HFFc6 (cell line): ENCODE data around the gene CYP26B1. TPM values are rescaled to one million over a fixed set of nuclear protein-coding genes. Genes with fewer than 3 reads are reported as not detected.
A peak's percentile ranks its signal among the peaks of the same experiment; 100 is the strongest.

Source experiments
- DNase-seq: peaks from one replicate; pipeline ENCODE4 v3.0.0-alpha.2; 2018
- H3K27ac Mint-ChIP-seq: 2 replicates; pipeline ENCODE4 v1.8.0; 2020; ENCODE audit warnings: mild to moderate bottlenecking, mixed read lengths
- H3K27me3 Mint-ChIP-seq: 2 replicates; pipeline ENCODE4 v1.8.0; 2021; ENCODE audit warnings: mild to moderate bottlenecking, moderate library complexity, mixed read lengths; ENCODE audit not compliant: insufficient read depth
- H3K36me3 Mint-ChIP-seq: 2 replicates; pipeline ENCODE4 v1.8.0; 2021; ENCODE audit warnings: low read depth, mixed read lengths
- H3K4me1 Mint-ChIP-seq: 2 replicates; pipeline ENCODE4 v1.8.0; 2020; ENCODE audit warnings: low read depth, mixed read lengths
- H3K4me3 Mint-ChIP-seq: 2 replicates; pipeline ENCODE4 v1.8.0; 2020; ENCODE audit warnings: mild to moderate bottlenecking, moderate library complexity, mixed read lengths
- H3K9me3 Mint-ChIP-seq: 2 replicates; pipeline ENCODE4 v1.8.0; 2020; ENCODE audit warnings: mild to moderate bottlenecking, mixed read lengths
- CTCF ChIP-seq: fragments of 200-600 bp; sonication (generic); IDR thresholded peaks from 2 replicates; pipeline ENCODE4 v1.5.0; 2021; ENCODE audit warnings: antibody characterized with exemption, mild to moderate bottlenecking
- total RNA-seq, 6 experiments: library from RNA; stranded (reverse); fragmentation: NEBNext Ultra II Directional; extraction: Animal tissue kit (Norgen Biotek cat#: 25700); gene quantifications; 2 replicates in 1 of 6; 3 replicates in 5 of 6; pipeline ENCODE4 v1.2.3, GENCODE V29; 2021

The CYP26B1 gene
- total RNA-seq, 6 experiments from 2014 or later, result 0.05 to 0.66 (median 0.14) TPM; not detected in 1

- Mint-ChIP-seq H3K27me3 (peaks cover 3% of the 10 kb centered on the region; the same call in 1 of the 2 replicates), H3K36me3 (no peaks in the 10 kb centered on the region), H3K27ac (peak overlapping the region; percentile 40; the same call in 1 of the 2 replicates), H3K9me3 (no peaks in the 10 kb centered on the region), H3K4me1 (peaks cover 23% of the 10 kb centered on the region), H3K4me3 (no peak overlapping the region; the same call in 1 of the 2 replicates)
- TF ChIP-seq CTCF, result no peak
- DNase-seq, result no peak
Measured at GRCh38 chr2:72165792-72166191, 18.1 kb upstream of the CYP26B1 start.

DNA sequence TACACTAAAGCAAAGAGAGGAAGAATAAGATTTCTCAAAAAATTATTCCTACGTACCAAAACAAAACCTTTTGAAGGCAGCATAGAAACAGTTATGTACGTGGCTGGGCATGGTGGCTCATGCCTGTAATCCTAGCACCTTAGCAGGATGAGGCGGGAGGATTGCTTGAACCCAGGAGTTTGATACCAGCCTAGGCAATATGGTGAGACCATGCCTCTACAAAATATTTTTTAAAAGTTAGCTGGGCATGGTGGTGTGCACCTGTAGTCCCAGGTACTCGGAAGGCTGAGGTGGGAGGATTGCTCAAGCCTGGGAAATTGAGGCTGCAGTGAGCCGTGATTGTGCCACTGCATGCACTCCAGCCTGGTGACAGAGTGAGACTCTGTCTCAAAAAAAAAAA, 14.9 kb upstream of the CYP26B1 start:
- Mint-ChIP-seq H3K9me3 (no peaks in the 10 kb centered on the region), H3K4me1 (peaks cover 22% of the 10 kb centered on the region), H3K27me3 (peaks cover 15% of the 10 kb centered on the region), H3K36me3 (no peaks in the 10 kb centered on the region), H3K4me3 (no peak overlapping the region), H3K27ac (no peak overlapping the region)
- no peak for TF ChIP-seq CTCF
- DNase-seq, result no peak

DNA sequence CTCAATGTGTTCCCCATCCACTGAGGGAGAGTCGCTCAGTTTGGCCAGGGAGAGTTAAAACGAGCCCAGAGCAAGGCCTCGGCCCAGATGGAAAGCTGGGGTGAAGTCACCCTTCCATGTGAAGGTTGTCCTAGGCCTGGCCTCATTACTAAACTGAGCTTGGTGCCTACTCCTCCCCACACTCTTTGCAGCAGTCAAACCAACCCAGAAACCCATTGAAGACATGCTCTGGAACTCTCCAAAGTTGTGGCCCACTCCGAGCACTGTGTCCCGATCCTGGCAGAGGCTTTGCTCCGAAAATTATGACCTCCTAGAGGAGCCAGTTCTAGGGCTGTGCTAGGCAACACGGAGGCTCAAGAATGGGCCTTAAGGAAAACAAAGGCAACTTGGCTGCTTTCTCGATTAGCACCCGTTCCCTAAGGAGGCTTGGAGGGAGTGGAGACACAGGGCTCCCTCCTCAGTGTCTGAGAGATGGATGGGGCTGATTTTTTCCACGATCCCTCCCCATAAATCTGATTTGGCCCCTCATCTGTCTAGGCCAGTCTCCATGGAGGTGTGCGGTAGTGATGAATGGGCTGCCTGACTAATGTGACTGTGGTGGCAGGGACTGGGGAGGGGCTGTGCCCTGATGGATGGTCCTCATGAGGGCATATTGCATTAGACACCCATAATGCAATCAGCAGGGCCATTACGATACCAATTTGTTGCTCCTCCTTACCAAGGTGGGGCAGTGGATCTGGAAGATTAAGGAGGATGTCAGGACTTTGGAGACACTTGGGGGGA, 11.7 kb upstream of the CYP26B1 start:
- H3K4me1 Mint-ChIP-seq, result no peaks in the 10 kb centered on the region
- H3K27ac Mint-ChIP-seq, result no peak overlapping the region
- H3K27me3 Mint-ChIP-seq, result peaks cover 33% of the 10 kb centered on the region

GRCh38 chr2:72157871-72158771, 10.5 kb upstream of the CYP26B1 start:
- no peaks in the 10 kb centered on the region for H3K4me1 Mint-ChIP-seq

More for the DNA sequence above, 11.7 kb upstream of the CYP26B1 start:
- Mint-ChIP-seq H3K9me3 (no peaks in the 10 kb centered on the region), H3K36me3 (no peaks in the 10 kb centered on the region), H3K4me3 (no peak overlapping the region)
- no peak for DNase-seq
- no peak for TF ChIP-seq CTCF

More at GRCh38 chr2:72157871-72158771, 10.5 kb upstream of the CYP26B1 start:
- Mint-ChIP-seq H3K4me3 (no peak overlapping the region), H3K9me3 (no peaks in the 10 kb centered on the region), H3K27me3 (peaks cover 38% of the 10 kb centered on the region), H3K36me3 (no peaks in the 10 kb centered on the region), H3K27ac (no peak overlapping the region)
- DNase-seq, result no peak
- TF ChIP-seq CTCF, result no peak
